GM12865 (cell line): ENCODE data around the gene EHD2.
"Not testable (repeated sequence)": the region's sequence is repeated elsewhere in the genome, so short reads cannot be mapped to it uniquely, and the experiment has no call there.

Experiments used
- DNase-seq: peaks from one replicate; pipeline ENCODE4 v3.0.0; 2010; ENCODE audit warnings: low read depth
- H3K4me3 ChIP-seq: 2 replicates; pipeline ENCODE4 v1.5.1; 2011; ENCODE audit warnings: mild to moderate bottlenecking, low read depth, low read length, control low read depth
- TF ChIP-seq, protein P1 (sequence below): IDR thresholded peaks from 2 replicates; pipeline ENCODE4 v1.5.1; 2011; ENCODE audit warnings: low read length, control low read depth, low read depth, inconsistent platforms; ENCODE audit not compliant: insufficient read depth; ENCODE audit errors: missing control alignments

EHD2 gene

DNA sequence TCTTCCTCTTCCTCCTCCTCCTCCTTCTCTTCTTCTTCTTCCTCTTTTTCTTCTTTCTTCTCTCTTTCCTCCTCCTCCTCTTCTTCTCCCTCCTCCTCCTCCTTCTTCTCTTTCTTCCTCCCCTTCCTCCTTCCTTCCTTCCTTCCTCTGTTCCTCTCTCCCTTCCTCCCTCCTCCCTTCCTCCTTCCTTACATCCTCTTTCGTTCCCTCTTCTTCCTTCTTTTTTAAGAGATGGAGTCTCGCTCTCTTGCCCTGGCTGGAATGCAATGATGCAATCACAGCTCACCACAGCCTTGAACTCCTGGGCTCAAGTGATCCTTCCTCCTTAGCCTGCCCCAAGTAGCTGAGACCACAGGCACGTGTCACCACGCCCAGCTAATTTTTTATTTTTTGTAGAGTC lies 13.2 kb downstream of the EHD2 start:
- TF ChIP-seq, protein P1, sequence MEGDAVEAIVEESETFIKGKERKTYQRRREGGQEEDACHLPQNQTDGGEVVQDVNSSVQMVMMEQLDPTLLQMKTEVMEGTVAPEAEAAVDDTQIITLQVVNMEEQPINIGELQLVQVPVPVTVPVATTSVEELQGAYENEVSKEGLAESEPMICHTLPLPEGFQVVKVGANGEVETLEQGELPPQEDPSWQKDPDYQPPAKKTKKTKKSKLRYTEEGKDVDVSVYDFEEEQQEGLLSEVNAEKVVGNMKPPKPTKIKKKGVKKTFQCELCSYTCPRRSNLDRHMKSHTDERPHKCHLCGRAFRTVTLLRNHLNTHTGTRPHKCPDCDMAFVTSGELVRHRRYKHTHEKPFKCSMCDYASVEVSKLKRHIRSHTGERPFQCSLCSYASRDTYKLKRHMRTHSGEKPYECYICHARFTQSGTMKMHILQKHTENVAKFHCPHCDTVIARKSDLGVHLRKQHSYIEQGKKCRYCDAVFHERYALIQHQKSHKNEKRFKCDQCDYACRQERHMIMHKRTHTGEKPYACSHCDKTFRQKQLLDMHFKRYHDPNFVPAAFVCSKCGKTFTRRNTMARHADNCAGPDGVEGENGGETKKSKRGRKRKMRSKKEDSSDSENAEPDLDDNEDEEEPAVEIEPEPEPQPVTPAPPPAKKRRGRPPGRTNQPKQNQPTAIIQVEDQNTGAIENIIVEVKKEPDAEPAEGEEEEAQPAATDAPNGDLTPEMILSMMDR, result no peak
- no peak for DNase-seq
- no peak overlapping the region for H3K4me3 ChIP-seq

GRCh38 chr19:47728295-47728694 lies 15.1 kb downstream of the EHD2 start:
- not testable (repeated sequence) for DNase-seq, H3K4me3 ChIP-seq

DNA sequence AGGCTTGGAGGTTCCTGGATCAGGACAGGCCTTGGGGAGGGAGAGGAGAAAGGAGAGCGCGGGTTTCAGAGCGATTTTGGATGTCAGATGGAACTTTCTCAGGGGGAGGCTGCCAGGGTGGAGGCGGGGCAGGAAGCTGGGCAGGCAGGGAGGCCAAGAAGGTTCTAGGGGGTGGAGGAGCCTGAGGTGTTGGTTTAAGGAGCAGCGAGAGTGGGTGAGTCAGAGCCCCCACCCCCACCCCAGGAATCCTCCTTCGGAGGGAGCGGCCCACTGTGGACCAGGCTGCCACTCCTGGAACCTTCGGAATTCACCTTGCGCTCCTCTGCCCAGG lies 16.2 kb downstream of the EHD2 start:
- DNase-seq, result no peak
- TF ChIP-seq, protein P1, result no peak
- H3K4me3 ChIP-seq, result no peak overlapping the region

DNA sequence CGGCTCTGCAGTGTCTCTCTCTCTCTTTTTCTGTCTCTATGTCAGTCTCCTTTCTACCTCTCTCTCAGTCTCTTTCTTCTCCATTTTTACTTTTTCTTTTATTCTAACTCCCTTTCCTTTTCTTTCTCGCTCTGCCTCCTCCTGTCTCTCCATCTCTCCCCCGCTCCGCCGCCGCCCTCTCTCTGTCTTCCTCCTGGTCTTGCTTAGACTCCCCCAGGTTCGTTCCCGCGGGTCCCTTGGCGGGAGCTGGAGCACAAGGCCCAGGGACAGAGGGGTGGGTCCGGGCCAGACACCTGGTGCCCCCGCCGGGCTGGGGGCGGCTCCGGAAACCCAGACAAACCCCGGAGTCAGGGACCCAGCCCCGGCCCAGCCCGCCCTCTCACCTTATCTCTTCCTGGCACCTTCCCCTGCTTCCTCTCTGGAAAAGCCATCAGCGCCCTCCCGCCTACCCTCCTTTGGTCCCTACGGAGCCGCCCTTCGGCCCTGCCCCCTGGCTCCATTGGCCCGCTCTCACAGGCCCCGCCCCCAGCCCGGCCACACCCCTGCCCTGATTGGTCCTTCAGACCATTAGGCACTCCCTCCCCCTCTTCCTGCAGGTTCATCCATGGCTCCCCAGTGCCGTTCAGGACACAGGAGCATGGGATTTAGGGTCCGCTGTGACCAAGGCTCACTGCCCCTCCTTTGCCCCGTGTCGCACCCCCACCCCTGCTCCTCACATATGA lies 16.7 kb downstream of the EHD2 start:
- peak; percentile 29 for DNase-seq
- H3K4me3 ChIP-seq, result no peak overlapping the region
- TF ChIP-seq, protein P1, result no peak

- no peak for DNase-seq
- TF ChIP-seq, protein P1, result no peak
- no peak overlapping the region for H3K4me3 ChIP-seq
These were observed 17.3 kb downstream of the EHD2 start for GRCh38 chr19:47730521-47730889.

DNA sequence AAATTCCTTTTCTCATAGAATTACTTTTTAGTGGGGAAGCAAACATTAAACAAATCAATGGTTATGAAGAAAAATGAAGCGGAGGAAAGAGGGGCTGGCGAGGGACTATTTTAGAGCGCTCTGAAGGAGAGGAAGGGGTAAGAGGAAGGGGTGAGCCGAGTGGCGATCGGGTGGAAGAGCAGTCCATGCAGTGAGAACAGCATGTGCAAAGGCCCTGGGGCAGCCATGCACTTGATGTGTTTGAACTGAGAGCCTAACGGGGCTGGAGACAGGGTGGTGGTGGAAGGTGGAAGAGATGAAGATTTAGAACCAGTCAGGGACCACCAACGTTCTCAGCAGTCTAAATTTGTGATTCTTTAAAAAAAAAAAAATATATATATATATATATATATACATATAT lies 17.7 kb downstream of the EHD2 start:
- H3K4me3 ChIP-seq, result no peak overlapping the region
- TF ChIP-seq, protein P1, result no peak
- no peak for DNase-seq

- TF ChIP-seq, protein P1, result no peak
- DNase-seq, result no peak
- H3K4me3 ChIP-seq, result no peak overlapping the region
These were observed 21.9 kb downstream of the EHD2 start for GRCh38 chr19:47735131-47735530.
